WERI-Rb-1 (cell line): ENCODE results near the gene ADGRG7.

Source experiments
- DNase-seq: peaks from one replicate; pipeline ENCODE4 v3.0.0-alpha.2; 2020
- H3K27ac ChIP-seq: fragments of 250-450 bp; sonication (Bioruptor Pico); 2 replicates; pipeline ENCODE4 v1.5.1; 2020; ENCODE audit warnings: mild to moderate bottlenecking, moderate library complexity
- H3K27me3 ChIP-seq: fragments of 250-450 bp; sonication (Bioruptor Pico); 2 replicates; pipeline ENCODE4 v1.5.1; 2021; ENCODE audit warnings: mild to moderate bottlenecking, low read depth, moderate library complexity; ENCODE audit not compliant: insufficient read depth, severe bottlenecking
- H3K36me3 ChIP-seq: fragments of 250-450 bp; sonication (Bioruptor Pico); 2 replicates; pipeline ENCODE4 v1.5.1; 2020; ENCODE audit warnings: mild to moderate bottlenecking, moderate library complexity
- H3K4me3 ChIP-seq: 2 replicates; pipeline ENCODE4 v1.5.1; 2011; ENCODE audit warnings: low read depth, mild to moderate bottlenecking, control low read depth, low read length
- H3K9me3 ChIP-seq: fragments of 250-450 bp; sonication (Bioruptor Pico); 2 replicates; pipeline ENCODE4 v1.5.1; 2021; ENCODE audit warnings: mild to moderate bottlenecking, moderate library complexity; ENCODE audit not compliant: severe bottlenecking
- TF ChIP-seq, protein P1 (sequence below): IDR thresholded peaks from 2 replicates; pipeline ENCODE4 v1.5.1; 2011; ENCODE audit warnings: low read depth, mild to moderate bottlenecking, control low read depth, inconsistent platforms, low read length

Gene ADGRG7

DNA sequence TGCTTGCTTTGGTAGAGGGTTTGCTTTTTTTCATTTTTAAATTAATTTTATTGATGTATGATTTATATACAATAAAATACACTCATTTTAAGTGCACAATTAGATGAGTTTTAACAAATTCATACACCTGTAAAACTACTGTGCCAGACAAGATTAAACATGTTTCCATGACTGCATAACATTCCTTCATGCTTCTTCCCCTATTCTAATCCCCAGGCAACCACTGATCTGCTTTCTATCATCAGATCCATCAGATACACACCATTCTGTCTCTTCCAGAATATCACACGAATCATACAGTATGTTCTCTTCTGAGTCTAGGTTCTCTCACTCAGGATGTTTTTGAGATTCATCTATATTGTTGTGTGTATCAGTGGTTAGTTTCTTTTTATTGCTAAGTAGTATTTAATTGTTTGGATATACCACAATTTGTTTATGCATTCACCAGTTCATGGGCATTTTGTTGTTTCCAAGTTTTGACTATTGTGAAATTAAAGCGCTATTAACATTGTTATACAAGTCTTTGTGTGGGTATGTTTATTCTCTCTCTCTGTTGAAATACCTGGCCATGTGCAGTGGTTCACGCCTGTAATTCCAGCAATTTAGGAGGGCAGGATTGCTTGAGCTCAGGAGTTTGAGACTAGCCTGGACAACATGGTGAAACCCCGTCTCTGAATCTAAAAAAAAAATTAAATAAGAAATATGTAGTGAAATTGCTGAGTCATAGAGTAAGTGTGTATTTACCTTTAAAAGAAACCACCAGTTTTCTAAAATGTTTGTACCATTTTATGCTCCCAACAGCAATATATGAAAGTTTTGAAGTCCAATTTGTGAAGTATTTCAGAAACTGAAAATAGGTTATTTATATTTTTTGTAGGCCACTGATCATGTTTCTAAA lies 92.9 kb downstream of the ADGRG7 start:
- Histone ChIP-seq H3K27me3 (no peaks in the 10 kb centered on the region), H3K36me3 (no peaks in the 10 kb centered on the region), H3K4me3 (no peak overlapping the region), H3K9me3 (no peaks in the 10 kb centered on the region), H3K27ac (no peak overlapping the region)
- TF ChIP-seq, protein P1, sequence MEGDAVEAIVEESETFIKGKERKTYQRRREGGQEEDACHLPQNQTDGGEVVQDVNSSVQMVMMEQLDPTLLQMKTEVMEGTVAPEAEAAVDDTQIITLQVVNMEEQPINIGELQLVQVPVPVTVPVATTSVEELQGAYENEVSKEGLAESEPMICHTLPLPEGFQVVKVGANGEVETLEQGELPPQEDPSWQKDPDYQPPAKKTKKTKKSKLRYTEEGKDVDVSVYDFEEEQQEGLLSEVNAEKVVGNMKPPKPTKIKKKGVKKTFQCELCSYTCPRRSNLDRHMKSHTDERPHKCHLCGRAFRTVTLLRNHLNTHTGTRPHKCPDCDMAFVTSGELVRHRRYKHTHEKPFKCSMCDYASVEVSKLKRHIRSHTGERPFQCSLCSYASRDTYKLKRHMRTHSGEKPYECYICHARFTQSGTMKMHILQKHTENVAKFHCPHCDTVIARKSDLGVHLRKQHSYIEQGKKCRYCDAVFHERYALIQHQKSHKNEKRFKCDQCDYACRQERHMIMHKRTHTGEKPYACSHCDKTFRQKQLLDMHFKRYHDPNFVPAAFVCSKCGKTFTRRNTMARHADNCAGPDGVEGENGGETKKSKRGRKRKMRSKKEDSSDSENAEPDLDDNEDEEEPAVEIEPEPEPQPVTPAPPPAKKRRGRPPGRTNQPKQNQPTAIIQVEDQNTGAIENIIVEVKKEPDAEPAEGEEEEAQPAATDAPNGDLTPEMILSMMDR, result no peak
- DNase-seq, result no peak

DNA sequence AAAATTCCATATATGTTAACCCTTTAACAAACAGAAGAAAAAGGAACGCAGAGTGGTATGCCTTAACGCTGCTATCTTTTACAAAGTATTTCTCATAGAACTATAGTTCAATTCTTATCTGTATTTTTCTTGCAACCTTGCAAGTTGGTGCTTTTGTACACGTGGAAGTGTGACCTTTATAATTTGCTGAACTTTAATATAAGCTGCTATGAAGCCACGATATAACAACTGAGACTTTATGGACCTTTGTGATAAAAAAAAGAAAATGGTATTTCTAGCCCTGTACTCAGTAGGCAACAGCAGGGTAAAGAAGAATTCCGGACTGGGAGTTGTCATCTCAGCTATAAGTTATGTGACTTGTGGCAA lies 93.6 kb downstream of the ADGRG7 start:
- no peak for DNase-seq
- TF ChIP-seq, protein P1, result no peak
- Histone ChIP-seq H3K9me3 (no peaks in the 10 kb centered on the region), H3K27me3 (no peaks in the 10 kb centered on the region), H3K27ac (no peak overlapping the region), H3K36me3 (no peaks in the 10 kb centered on the region), H3K4me3 (no peak overlapping the region)

DNA sequence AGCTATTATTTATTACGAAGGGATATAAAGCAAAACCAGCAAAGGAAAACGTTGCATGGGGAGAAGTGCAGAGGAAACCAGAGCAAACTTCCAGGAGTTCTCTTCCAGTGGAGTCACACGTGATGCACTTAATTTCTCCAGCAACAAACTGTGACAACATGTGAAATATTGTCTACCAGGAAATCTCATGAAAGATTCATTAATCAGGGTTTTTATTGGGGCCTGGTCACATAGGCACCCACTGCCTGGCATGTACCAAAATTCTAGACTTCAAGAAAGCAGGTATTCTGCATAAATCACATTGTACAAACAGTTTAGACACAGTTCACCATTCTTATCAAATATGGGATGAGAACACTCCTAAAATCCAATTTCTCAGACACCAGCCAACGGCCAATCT lies 94.5 kb downstream of the ADGRG7 start:
- no peaks in the 10 kb centered on the region for H3K9me3 ChIP-seq
- H3K36me3 ChIP-seq, result no peaks in the 10 kb centered on the region
- TF ChIP-seq, protein P1, result no peak
- DNase-seq, result no peak
- no peak overlapping the region for H3K4me3 ChIP-seq
- H3K27ac ChIP-seq, result no peak overlapping the region
- no peaks in the 10 kb centered on the region for H3K27me3 ChIP-seq

DNA sequence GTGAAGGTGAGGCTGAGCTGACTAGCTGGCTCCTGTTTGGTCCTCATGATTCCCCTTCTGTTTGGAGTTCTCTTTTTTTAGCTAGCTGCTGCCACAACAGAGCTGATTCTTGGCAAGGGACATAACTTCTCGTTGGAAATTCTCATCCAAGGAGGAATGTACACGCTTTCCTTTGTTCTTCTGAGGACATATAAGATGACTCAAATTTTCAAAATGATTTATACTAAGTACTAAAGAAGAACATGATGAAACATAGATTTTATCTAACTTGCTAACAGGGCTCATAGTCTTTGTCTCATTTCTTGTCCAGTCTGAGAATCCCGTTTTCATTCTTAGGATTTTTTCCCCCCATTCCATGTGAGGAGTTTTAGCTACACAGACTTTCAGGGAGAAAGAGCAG lies 97.0 kb downstream of the ADGRG7 start:
- no peaks in the 10 kb centered on the region for H3K9me3 ChIP-seq
- DNase-seq, result no peak
- H3K36me3 ChIP-seq, result peaks cover 4% of the 10 kb centered on the region
- TF ChIP-seq, protein P1, result no peak
- H3K27ac ChIP-seq, result no peak overlapping the region
- no peak overlapping the region for H3K4me3 ChIP-seq
- no peaks in the 10 kb centered on the region for H3K27me3 ChIP-seq

DNA sequence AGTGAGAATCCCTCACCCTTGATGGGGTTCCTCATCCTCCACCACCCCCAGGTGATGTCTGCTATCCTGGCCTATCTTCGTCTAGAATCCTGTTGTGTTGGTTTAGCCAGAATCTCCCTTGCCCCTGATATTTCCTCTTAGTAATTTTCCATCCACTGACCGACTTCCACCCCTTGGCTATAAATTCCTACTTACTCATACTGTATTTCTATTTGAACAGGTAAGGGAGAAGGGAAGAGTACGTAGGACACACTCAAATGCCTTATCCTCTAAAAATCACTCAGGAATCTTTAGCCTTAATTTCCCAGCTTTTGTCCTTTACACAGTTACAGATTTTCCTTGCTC lies 99.2 kb downstream of the ADGRG7 start:
- no peaks in the 10 kb centered on the region for H3K9me3 ChIP-seq
- TF ChIP-seq, protein P1, result no peak
- H3K36me3 ChIP-seq, result peaks cover 20% of the 10 kb centered on the region
- peak overlapping the region; percentile 32 for H3K27ac ChIP-seq
- DNase-seq, result no peak
- no peaks in the 10 kb centered on the region for H3K27me3 ChIP-seq
- peak overlapping the region; percentile 90 for H3K4me3 ChIP-seq
